GM12891 (cell line): Measurements from ENCODE around the gene HSPBP1.

ENCODE experiments used
- POLR2A ChIP-seq: IDR thresholded peaks from 2 replicates; pipeline ENCODE4 v1.6.1; 2011; ENCODE audit warnings: low read depth, low read length, control low read depth
- POLR2AphosphoS5 ChIP-seq: IDR thresholded peaks from 2 replicates; pipeline ENCODE4 v1.6.1; 2011; ENCODE audit warnings: low read depth, low read length, control low read depth
- TAF1 ChIP-seq: IDR thresholded peaks from 2 replicates; pipeline ENCODE4 v1.6.1; 2011; ENCODE audit warnings: low read depth, low read length, control low read depth

DNA sequence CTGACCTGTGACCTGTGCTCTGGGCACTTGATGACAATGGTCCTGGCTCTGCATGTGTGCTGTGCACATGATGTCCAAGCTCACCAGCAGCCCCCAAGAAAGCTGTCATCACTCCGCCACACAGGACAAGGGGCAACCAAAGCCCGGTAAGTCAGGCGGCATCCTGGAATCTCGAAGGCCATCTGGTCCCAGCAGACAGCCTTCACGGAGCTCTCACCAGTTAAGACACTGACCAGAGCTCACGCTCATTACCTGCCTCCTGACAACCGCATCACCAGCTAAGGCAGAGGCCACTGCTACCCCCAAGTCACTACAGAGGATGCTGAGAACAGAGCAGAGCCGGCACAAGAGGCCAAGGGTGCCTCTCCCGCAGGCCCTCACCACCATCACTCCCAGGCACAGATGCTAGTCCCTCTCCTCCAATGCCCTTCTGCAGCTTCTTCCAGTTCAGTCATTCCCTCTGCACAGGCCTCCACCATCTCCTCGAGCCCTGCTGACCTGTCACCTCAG, 31.7 kb downstream of the HSPBP1 start:
- TF ChIP-seq TAF1 (no peak), POLR2AphosphoS5 (no peak), POLR2A (0 out of 2 replicates have a peak, but pooled peaks have one; percentile 18)
